Esophagus mucosa (tissue), 1 donor: ENCODE measurements around the gene COL9A3. TPM values are rescaled to one million over a fixed set of nuclear protein-coding genes. Genes with fewer than 3 reads are reported as not detected.

ENCODE experiments used
- ATAC-seq: fragments of 200-7000 bp; cut with Tn5 transposase; one replicate; pipeline ENCODE4 v1.9.1; 2020
- total RNA-seq: library from RNA; stranded (reverse); gene quantifications from one replicate; pipeline ENCODE4 v1.2.4, GENCODE V29; 2023
- donor health status: DM: yes; HTN: yes; CAD: no.

The COL9A3 gene
- total RNA-seq, 1 donor from 2014 or later = 1.5 TPM

DNA sequence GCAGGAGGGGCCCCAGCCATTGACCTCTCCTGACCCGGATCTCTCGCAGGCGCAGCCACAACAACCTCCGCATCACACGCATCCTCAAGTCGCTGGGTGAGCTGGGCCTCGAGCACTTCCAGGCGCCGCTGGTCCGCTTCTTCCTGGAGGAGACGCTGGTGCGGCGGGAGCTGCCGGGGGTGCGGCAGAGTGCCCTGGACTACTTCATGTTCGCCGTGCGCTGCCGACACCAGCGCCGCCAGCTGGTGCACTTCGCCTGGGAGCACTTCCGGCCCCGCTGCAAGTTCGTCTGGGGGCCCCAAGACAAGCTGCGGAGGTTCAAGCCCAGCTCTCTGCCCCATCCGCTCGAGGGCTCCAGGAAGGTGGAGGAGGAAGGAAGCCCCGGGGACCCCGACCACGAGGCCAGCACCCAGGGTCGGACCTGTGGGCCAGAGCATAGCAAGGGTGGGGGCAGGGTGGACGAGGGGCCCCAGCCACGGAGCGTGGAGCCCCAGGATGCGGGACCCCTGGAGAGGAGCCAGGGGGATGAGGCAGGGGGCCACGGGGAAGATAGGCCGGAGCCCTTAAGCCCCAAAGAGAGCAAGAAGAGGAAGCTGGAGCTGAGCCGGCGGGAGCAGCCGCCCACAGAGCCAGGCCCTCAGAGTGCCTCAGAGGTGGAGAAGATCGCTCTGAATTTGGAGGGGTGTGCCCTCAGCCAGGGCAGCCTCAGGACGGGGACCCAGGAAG is 4.5 kb upstream of the COL9A3 start:
- no peak for ATAC-seq

DNA sequence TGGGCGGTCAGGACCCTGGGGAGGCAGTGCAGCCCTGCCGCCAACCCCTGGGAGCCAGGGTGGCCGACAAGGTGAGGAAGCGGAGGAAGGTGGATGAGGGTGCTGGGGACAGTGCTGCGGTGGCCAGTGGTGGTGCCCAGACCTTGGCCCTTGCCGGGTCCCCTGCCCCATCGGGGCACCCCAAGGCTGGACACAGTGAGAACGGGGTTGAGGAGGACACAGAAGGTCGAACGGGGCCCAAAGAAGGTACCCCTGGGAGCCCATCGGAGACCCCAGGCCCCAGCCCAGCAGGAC is 4.0 kb upstream of the COL9A3 start:
- ATAC-seq = no peak

DNA sequence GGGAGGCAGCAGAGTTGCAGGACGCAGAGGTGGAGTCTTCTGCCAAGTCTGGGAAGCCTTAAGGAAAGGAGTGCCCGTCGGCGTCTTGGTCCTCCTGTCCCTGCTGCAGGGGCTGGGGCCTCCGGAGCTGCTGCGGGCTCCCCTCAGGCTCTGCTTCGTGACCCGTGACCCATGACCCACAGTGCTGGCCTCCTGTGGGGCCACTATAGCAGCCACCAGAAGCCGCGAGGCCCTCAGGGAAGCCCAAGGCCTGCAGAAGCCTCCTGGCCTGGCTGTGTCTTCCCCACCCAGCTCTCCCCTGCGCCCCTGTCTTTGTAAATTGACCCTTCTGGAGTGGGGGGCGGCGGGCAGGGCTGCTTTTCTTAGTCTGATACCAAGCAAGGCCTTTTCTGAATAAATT is 3.3 kb upstream of the COL9A3 start:
- no peak for ATAC-seq

DNA sequence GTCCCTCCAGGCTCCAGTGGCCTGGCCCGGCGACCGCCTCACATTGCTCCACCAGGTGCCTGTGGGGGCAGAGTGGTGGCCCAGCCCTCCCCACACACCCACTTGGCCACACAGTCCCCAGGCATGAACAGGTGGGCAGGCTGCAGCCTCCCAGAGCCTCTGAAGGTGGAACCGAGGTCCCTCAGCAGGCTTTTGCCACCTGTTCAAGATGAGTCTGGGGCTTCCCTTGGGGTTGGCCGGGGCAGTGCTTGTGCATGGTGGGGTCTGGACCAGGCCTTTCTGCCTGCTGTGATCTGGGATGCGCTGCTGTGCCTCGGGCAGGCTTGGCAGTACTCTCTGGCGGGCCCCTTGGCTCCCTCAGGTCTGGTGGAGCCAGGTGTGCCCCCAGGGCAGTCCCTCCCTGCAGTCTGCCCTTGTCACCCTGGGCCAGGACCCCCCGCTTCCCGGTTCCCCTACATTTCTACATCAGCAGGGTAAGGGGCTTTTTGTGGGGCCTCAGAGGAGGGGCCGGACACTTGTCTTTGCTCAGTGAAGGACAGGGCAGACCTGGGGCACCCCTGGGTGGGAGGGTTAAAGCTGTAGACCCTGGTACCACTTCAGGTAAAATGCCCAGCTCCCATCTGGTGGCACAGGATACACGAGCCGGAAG is 2.7 kb upstream of the COL9A3 start:
- ATAC-seq = no peak

DNA sequence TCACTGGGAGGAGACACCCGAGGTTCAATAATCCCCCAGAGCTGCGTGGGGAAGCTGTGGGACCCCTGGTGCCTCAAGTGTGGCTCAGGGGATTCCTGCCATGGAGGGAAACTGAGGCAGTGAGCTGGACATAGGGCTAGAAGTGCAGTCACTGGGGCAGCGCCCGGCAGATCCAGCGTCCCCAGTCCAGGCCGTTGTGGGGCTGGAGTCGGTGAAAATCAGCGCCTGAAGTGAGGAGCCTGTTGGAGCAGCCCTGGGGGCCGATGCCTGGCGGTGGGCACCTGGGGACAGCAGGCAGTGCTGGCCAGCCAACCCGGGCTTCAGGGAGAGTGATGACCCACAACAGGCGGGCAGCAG is 2.2 kb upstream of the COL9A3 start:
- no peak for ATAC-seq

DNA sequence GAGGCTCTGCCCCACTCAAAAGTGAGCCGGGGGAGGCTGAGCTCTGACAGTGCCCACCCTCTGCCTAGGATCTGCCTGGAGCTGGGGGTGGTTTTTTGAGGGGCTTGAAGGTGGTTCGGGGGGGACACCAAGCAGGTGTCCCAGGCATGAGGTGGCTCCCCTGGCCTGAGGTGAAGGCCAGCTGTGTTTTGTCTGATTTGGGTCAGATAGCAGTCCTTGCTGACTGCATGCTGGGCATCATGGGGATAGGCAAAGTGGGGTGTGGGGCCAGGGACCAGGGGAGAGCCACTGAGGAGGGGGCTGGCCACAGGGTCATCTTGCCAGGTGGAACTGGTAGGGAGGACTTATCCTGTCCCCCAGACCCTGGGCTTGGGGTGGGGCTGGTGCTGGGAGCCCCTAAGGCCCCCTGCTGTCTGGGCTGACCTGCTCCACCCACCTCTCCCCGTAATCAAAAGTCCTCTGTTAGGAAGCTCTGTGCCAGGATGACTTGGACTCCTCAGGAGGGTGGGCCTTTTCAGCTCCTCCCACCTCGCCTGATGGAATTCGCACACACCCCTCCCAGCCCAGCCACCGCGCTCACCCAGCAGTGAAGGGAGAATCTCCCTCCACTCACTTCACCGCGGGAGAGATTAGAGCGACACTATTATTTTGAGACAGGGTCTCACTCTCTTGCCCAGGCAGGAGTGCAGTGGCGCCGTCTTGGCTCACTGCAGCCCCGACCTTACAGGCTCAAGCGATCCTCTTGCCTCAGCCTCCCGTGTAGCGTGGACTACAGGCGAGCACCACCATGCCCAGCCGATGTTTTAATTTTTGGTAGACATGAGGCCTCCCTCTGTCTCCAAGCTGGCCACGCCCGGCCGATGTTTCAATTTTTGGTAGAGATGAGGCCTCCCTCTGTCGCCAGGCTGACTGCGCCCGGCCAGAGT is 1.5 kb upstream of the COL9A3 start:
- ATAC-seq = no peak

DNA sequence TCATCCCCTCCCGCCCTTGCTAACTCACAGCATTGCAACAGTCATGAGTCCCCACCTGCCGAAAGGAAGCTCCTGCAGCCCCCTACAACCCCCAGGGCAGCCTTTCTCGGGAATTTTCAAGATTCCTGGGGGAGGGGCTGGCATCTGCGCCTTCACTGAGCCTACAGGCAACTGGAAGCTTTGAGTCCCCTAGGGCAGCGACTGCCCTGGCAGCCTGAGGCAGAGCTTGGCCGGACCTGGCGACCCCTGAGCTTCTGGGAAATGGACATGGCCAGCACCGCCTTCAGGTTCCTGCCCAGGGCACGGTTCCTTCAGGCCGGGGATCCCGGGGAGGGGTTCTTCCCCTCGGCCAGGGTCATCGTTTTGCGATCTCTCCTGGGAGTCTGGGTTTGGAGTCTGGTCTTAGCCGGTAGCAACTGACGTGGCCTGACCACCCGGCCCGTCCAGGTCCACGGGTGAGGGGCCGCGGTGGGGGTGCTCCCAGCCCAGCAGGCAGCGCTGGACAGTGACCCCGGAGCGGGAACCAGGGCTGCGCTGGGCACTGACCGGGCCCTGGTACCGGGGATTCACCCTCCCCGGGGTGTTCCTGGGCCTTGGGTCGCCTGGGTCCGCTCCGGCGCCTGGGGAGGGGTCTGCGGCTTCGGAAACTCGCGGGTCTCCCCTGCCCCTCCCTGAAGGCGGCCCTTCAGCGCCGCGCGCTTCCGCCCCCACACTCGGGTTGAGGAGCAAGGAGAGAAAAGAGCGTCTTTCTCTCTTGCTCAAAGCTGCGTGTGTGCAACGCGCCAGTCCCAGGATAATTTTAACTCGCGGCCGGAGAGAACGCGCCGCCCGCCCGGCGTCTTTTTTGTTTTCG is 593 bp upstream of the COL9A3 start:
- no peak for ATAC-seq

DNA sequence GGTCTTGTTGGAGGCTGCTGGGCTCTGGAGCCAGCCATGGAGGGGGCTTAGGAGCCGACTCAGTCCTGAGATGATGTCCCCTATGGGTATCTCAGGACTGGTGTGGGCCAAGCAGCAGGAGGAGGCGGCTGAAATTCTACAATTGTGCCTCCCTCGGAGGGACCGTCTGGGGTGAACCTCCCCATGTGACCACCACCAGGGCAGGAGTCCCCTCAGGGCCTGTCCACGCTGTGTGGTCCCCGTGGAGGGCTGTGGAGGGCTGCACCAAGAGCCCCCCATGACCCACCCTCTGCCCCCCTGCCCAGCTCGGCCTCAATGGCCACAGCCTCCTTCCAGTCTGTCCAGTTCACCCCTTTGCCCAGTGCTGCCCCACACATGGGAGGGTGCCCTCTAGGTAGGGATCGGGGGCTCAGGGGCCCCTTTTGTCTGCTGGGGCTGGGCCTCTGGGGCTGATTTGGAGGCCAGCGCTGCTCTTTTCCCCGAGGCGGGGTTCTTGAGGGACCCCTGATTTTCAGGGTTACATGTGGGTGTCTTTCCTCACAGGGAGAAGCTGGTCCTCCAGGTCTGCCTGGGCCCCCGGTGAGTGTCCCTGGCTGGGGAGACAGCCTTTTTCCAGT is 1.2 kb downstream of the COL9A3 start:
- ATAC-seq = no peak

DNA sequence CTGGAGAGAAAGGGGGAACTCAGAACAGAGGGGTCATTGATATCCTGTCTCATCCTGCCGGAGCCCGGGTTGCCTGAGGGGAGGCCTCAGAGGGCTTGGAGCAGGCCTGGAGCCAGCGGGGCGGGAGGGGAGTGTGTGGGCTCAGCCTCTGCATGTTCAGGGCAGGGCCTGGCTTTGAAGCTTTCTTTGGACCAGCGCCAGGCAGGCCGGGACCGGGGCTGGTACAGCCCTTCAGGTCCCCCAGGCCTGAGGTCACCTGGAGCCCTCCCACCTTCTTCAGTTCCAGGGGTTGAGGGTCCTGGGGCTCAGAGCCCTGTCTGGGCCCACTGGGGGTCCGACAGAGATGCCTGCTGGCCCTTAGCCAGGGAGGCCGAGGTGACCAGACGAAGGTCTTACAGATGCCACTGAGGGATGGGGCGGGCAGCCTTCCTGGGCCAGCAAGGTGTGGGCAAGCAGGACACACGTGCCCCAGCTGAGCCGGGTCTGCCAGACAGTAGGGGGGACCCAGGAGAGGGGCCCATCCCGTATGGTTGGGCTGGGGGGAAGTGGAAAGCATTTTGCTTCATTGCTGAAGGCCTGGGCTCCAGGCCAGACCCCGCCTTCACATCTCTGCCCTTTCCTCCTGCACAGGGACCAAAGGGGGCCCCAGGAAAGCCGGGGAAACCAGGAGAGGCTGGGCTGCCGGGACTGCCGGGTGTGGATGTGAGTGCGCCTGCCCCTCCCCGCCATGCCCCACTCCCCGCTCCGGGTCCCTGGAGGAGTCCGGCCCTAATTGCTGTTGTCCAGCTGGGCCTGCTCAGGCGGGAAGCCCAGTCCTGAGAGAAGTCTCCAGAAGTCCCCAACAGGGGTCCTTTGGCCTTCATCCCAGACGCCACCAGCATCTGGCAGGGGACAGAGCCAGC is 2.0 kb downstream of the COL9A3 start:
- ATAC-seq = peak; percentile 17

DNA sequence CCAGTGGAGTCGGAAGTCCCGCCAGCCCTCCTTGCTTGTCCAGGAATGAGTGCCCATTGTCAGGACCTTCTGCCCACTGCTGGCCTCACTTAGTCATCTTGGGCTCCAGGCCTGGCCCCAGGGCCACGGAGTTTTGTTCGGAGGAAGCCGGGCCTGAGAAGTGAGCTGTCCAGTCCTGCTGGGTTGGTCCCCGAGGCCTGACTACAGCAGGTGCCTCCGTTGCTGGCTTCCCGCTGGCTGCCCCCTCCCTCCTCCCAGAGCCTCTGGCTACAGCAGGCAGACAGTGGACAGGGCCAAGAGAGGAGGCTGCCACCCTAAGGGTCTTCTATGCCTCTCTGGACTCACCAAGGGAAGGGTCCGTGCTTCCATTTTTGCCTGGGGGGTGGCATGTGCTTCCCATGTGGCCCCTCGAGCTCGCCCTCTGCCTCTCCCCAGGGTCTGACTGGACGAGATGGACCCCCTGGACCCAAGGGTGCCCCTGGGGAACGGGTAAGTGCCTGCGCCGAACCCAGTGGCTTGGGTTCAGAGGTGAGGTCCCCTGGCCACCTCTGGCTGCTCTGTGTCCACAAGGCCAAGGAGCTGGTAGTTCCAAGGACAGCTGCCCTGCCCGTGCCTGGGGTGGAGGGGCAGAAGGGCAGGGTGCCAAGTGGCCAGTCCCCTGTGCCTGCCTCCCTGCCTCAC is 2.8 kb downstream of the COL9A3 start:
- no peak for ATAC-seq

DNA sequence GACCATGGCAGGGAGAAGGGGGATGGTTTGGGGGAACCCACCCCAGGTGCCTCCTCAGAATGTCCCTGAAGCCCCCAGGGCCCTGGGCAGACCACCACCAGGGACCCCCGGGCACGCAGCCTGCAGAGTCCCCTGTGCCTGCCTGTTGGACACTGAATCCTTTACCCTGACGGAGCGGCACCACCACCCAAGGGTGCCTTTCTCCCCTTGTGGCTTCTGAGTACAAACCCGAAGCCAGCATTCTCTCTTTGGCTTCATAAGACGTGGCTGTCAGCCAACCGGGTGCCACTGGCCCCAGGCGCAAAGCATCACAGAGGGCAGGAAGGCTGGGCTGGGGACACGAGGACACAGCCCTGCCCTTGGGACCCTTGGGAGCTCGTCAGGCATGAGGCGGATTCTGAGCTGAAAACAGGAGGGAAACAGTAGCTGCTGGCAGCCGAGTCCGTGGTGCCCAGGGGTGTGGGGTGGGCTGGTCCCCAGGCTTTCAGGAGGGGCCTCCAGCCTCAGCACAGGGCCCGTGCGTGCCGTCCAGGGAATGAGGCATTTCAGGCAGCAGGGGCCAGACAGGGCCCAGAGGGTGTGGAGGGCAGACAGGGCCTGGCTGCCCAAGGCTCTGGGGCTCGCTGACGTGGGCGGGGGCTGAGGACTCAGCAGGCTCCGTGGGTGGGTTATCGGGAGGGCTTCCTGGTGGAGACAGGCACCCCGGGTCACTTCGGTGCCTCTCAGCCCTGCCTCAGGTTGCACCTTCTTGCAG is 3.5 kb downstream of the COL9A3 start:
- no peak for ATAC-seq

DNA sequence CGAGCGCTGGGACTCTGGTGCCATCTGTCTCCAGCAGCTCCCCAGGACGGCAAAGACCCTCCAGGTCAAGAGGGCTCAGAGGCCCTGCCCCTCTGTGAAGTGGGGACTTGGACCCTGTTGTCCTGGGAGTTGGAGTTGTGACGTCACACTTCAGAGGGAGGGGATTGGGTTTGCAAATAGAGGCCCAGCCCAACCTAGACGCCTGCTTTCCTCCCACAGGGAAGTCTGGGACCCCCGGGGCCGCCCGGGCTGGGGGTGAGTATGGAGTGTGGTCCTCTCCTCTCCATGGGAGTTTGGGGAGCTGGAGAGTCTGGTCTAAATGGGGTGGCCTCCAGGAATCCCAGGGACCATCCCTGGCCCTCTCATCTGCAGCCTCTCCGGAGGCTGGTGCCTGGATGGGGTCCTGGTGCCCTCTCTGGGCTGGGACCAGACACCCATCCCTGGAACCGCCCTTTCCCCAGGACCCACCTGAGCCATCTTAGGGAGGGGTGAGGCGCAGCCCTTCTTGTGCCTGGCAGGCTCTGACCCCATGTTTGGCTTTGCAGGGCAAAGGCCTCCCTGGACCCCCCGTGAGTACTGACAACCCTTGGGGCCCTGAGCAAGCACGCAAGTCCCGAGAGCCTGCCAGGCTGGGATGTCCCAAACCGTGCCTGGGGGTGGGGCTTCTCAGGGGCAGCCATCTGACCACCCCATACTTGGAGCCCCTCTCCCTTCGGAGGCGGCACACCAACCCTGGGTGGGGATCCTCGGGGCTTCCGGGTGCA is 4.3 kb downstream of the COL9A3 start:
- no peak for ATAC-seq

DNA sequence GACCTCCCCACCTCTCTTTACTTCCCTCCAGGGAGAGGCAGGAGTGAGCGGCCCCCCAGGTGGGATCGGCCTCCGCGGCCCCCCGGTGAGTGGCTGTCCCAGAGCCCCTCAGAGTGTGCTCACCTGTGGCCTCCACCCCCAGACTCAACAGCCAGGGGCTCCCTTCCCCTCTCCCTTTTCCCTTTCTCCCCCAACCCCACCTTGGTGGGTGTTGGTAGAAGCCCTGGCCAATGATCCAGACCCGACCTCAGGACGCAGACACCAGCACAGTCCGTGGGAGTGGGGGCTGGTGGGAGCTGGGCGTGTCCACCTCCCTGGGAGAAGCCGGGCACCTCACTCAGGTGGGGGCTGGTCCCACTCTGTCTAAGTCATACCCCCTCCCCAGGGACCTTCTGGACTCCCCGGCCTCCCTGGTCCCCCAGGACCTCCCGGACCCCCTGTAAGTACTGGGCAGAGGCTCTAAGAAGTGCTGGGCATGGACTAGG is 4.9 kb downstream of the COL9A3 start:
- ATAC-seq = no peak

DNA sequence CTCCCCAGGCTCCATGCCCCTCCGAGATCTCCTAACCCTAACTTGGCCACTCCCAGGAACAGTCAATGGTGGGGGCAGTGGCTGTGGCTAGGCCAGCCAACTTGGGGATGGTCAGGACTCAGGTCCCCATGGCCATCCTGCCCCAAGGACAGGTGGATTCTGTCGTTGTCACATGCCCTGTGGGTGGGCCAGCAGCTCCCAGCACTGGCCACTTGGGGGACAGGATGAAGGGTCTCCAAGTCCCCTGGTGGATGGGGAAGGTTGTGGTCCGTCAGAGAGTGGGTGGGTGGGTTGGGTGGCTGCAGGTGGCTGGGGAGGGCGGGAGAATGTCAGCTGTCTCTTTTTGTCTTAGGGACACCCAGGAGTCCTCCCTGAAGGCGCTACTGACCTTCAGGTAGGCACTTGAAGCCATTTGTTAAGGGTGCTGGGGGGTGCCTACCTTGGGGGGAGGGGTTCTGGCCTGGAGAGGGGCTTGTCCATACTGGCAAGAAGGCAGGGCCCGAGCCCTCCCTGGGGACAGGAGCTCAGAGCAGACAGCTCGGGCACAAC is 5.5 kb downstream of the COL9A3 start:
- ATAC-seq = no peak

DNA sequence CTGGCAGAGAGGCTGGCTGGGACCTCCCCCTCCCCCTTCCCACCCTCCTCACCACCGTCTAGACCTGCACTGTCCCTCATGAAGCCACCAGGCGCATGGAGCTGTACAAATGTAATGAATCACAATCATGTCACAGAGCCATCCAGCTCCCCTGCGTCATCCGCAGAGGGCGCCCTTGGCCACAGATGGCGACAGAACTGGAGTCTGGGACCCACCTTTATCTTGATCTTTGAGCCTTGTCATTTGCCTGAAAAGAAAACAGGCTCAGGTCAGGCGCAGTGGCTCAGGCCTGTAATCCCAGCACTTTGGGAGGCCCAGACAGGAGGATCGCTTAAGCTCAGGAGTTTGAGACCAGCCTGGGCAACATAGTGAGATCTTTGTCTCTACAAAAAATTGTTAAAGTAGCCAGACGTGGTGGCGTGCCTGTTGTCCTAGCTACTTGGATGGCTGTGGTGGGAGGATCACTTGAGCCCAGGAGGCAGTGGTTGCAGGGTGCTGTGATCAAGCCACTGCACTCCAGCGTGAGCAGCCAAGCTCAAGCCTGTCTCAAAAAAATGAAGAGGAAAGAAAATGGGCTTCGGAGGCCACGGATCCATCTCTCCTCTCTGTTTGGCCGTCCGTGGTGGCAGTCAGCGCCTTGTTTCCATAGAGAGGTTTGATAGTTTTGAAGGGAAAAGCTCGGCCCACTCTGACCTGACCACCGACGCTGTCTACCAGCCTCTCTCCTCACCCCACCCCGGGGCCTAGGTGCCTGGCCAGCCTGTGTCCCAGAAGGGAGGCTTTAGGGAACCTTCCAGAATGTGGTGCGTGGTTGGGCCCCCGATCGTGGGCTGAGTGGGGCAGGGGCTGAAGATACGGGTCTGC is 6.2 kb downstream of the COL9A3 start:
- peak; percentile 22 for ATAC-seq

DNA sequence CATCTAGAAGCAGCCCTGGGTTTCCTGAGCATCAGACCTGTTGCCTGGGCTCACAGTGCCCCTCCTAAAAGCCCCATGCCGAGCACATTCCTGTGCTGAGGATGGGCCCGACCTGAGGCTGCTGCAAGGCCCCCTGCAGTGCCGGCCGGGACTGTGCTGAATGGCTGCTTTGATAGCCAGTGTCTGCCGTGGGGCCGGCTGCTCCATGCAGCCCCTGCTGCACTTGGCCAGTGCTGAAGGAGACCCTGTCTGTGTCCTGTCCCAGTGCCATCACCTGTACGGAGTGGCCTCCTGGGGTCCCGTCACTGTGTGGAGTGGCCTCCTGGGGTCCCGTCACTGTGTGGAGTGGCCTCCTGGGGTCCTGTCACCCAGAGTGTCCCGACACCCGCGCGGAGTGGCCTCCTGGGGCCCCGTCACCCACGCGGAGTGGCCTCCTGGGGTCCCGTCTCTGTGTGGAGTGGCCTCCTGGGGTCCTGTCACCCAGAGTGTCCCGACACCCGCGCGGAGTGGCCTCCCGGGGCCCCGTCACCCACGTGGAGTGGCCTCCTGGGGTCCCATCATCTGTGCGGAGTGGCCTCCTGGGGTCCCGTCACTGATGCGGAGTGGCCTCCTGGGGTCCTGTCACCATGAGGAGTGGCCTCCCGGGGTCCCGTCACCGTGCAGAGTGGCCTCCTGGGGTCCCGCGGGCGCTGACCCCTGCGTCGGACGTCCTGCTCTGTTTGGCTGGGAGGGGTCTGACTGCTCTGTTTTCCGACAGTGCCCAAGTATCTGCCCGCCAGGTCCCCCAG is 7.0 kb downstream of the COL9A3 start:
- ATAC-seq = no peak
